Subcutaneous adipose tissue (tissue), 4 donors: Measurements from ENCODE around the gene MAML3. TPM values are rescaled to one million over a fixed set of nuclear protein-coding genes. Genes with fewer than 3 reads are reported as not detected.

Experiments
- total RNA-seq, 4 donors: library from RNA; depleted of rRNA; stranded (reverse); fragments of >200 nt; gene quantifications; one replicate each; pipeline ENCODE4 v1.1.0, GENCODE V29; 2016
- TF ChIP-seq, protein P1 (sequence below): fragments of 450-650 bp; IDR thresholded peaks from one replicate; pipeline ENCODE4 v1.5.1; 2016; ENCODE audit warnings: low read depth, mild to moderate bottlenecking, control low read depth, antibody characterized with exemption, moderate library complexity

MAML3 gene
- total RNA-seq, 4 donors from 2014 or later, result 3.5 to 11.1 (median 9.1) TPM

DNA sequence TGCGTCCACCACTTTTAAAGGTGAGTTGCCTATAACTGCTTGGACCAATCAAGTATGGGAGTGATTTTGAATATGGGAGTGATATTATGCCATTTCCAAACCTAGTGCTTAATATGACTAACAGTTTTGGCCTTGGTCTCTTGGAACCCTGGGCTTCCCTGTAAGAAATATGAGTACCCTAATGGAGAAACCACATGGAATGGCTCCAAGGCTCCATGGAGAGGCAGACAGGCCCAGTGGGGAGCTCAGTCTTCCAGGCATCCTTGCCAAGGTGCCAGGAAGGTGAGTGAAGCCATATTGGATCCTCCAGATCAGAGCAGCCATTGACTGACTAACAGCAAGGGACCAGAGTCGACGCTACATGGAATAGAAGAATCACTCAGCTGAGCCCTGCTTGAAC is 53.2 kb downstream of the MAML3 start:
- TF ChIP-seq, protein P1, sequence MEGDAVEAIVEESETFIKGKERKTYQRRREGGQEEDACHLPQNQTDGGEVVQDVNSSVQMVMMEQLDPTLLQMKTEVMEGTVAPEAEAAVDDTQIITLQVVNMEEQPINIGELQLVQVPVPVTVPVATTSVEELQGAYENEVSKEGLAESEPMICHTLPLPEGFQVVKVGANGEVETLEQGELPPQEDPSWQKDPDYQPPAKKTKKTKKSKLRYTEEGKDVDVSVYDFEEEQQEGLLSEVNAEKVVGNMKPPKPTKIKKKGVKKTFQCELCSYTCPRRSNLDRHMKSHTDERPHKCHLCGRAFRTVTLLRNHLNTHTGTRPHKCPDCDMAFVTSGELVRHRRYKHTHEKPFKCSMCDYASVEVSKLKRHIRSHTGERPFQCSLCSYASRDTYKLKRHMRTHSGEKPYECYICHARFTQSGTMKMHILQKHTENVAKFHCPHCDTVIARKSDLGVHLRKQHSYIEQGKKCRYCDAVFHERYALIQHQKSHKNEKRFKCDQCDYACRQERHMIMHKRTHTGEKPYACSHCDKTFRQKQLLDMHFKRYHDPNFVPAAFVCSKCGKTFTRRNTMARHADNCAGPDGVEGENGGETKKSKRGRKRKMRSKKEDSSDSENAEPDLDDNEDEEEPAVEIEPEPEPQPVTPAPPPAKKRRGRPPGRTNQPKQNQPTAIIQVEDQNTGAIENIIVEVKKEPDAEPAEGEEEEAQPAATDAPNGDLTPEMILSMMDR, result no peak

DNA sequence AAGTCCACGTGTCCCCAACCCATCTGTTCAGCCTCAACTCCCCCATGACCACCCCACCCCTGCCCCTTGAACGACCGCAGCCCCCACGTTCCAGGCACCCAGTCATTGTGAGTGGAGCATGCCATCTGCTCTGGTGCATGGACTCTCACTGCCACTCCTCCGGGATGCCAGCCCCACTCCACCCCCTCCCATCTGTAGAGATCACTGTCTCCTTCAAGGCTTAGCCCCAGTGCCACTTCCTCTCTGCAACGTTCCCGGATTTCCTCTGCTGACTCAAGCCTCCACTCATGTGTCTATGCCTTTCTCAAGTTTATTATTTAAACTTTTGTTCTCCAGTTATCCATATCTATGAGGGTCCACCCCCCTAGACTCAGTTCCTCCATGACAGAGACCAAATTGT is 54.0 kb downstream of the MAML3 start:
- TF ChIP-seq, protein P1, result no peak

DNA sequence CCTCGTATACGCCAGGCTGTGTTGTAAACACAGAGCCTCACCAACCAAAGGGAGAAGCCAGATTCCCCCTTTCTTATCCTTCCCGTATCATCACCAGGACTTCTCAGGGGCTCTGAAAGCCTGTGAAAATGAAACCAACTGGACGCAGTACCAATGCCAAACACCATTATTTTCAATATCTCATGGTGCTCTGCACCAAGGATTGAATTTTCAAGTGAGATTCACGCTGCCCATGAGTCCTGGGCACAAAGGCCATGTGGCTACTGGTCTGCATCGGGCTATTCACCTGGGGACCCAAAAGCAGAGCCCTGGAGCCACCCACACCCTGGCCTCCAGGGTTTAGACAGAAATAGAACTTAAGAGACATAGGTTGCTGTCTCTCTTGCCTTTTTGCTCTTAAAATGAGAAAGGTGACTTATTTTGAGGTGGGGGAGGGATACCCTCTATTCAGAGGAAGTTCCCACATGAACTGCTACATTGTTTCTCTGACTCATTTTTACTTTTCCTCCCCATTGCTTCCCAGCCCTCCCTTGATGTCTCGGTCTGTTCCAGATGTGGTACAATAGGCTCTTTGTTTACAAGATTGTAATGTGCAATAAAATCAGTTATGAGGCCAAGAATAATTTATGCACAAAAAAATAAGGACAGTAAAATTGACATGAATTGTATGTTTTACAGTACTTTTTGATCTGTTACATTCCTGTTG is 55.4 kb downstream of the MAML3 start:
- TF ChIP-seq, protein P1, result no peak

DNA sequence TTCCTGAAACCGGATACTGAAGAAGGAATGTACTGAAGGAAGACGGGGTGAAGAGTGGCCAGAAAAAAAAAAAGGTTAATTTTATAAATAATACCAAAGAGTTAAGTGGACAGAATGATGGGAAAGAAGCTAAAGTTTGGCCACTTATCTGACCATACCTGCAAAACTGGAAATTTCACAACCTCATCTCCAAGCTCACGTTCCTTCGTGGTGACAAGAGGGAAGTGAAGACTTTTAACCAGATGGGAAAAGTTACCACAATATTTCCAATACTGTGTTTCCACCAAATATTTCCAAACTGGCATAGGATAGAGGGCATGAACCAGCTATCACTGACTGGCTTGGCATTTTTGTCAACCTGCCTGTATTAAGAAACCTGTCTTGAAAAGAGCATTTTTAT is 56.4 kb downstream of the MAML3 start:
- TF ChIP-seq, protein P1, result no peak

DNA sequence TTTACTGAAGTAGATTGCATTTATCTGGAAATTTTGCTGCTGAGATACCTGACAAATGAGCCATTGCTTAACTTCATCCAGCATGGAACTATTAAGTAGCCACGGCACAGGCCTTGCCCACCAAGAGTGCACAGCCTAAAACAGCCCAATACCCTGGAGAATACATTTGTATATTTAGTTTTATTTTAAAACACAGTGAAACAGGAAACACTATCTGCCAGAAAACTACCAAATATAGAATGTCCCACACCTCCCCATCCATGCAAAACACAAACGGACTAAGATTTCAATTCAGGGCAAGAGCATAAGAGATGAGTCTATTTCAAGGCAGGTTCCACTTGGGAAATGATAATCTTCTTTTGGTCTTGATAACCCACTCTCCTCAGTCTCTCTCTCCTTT is 57.1 kb downstream of the MAML3 start:
- TF ChIP-seq, protein P1, result no peak

DNA sequence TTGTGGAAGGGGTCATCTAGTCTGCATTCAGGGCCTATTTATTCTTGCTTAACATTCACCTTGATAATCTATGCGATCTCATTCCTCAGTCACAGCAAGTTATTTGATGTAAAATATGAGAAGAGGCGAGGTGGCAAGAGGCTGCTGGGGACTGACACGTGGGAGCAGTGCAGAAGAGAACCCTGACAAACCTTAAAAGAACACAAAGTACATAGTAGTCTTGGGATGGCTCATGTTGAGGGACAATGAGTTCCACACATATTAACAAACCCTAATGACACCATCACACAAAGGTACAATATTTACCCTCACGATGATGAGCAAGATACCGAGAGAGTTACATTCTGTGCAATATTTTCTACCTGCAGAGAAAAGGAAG is 57.5 kb downstream of the MAML3 start:
- TF ChIP-seq, protein P1, result no peak

DNA sequence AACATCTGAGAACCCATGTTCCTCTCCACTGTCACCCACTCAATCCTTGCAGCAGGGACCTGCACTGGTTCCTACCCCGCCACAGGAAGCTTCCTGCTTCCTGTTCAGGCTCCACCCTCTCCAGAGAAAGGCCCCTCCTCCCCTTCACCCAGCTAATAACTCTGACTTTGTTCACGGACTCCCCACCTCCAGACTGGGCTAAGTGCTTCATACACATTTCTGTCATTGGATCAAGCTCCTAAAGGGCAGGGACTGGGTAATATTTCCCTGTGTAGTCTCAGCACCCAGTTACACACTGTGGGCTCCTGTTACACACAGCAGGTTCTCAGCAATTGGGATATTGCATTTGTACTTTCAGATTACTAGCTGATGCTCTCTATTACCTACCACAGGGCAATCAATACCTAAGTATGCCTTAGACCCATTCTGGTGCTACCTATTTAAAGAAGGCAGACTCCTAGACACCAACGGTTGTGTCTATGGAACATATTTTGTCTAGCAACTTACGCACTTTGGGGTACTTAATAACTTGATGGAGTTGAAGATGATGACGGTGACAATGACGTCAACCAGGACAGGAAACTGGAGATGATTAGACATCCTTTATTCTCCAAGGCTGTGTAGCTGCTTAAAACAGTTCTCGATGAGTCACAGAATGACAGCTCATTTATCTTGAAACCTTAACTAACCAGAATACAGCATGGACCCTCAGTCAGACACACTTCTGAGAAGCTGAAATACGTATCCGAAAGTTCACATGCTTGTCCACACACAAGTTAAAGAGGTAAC is 58.1 kb downstream of the MAML3 start:
- TF ChIP-seq, protein P1, result no peak
